Measurements from ENCODE around the gene TRIM43.
"Not testable (repeated sequence)": the region's sequence is repeated elsewhere in the genome, so short reads cannot be mapped to it uniquely, and the experiment has no call there.

TRIM43 gene

GRCh38 chr2:95608356-95608755 lies 16.6 kb downstream of the TRIM43 start:
- ATAC-seq (ENCODE audit: low read depth); H3K27ac Mint-ChIP-seq; H3K36me3 Mint-ChIP-seq; H3K9me3 Mint-ChIP-seq; H3K27me3 Mint-ChIP-seq; H3K4me3 Mint-ChIP-seq; H3K4me1 Mint-ChIP-seq; DNase-seq (ENCODE audit: low spot score in 2 of 2): not testable (repeated sequence)

- H3K4me1 Mint-ChIP-seq; H3K9me3 Mint-ChIP-seq; ATAC-seq (ENCODE audit: low read depth); DNase-seq (ENCODE audit: low spot score in 2 of 2); H3K4me3 Mint-ChIP-seq; H3K36me3 Mint-ChIP-seq; H3K27ac Mint-ChIP-seq; H3K27me3 Mint-ChIP-seq: not testable (repeated sequence)
These were observed 18.0 kb downstream of the TRIM43 start for GRCh38 chr2:95609764-95610163.

DNA sequence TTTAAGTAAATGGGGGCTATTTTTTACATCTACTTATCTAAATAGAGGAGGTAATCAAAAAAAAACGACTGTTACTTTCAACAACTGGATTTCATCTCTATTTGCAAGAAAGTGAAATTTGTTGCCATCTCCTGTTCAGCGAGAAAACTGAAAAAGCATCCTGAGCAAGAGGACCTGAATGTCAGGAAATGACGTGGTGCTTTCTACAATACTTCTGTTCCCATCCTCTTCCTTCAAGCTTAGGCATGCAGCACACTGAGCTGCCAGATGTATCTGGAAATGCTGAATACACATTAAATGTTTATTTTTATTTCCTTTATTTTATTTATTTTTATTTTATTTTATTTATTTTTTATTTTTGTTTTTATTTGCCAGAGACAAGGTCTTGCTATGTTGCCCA lies 21.2 kb downstream of the TRIM43 start:
- not testable (repeated sequence) for H3K4me3 Mint-ChIP-seq; H3K36me3 Mint-ChIP-seq; H3K27ac Mint-ChIP-seq; ATAC-seq (ENCODE audit: low read depth); H3K4me1 Mint-ChIP-seq; H3K9me3 Mint-ChIP-seq; H3K27me3 Mint-ChIP-seq; DNase-seq (ENCODE audit: low spot score in 2 of 2)

GRCh38 chr2:95622728-95623127 lies 30.9 kb downstream of the TRIM43 start:
- DNase-seq (ENCODE audit: low spot score in 2 of 2); H3K27me3 Mint-ChIP-seq; H3K4me1 Mint-ChIP-seq; H3K27ac Mint-ChIP-seq; H3K9me3 Mint-ChIP-seq; H3K4me3 Mint-ChIP-seq; ATAC-seq (ENCODE audit: low read depth); H3K36me3 Mint-ChIP-seq: not testable (repeated sequence)

DNA sequence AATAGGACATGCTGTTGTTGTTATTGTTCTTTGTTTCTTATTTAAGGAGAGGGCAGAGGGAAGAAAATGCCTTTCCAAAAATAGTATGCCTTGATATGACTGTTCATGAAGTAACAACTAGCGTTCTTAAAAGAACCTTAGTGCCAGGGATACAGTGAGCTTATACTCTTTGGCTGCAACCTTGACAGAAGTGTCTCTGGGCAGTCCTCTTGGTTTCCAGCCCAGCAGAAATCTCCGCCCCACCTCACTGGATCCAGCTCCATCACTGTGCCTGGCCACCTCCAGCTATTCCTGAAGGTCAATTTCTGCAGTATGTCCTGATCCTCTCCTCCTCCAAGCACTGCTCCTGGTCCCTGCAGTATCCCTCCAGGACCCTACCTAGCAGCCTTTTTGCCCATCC lies 39.2 kb downstream of the TRIM43 start:
- H3K9me3 Mint-ChIP-seq, result not testable (repeated sequence)

GRCh38 chr2:95633626-95634259 lies 41.9 kb downstream of the TRIM43 start:
- not testable (repeated sequence) for ATAC-seq (ENCODE audit: low read depth); DNase-seq (ENCODE audit: low spot score in 2 of 2); H3K4me1 Mint-ChIP-seq; H3K27ac Mint-ChIP-seq; H3K36me3 Mint-ChIP-seq; H3K27me3 Mint-ChIP-seq; H3K4me3 Mint-ChIP-seq; H3K9me3 Mint-ChIP-seq

More for the DNA sequence above, 39.2 kb downstream of the TRIM43 start:
- not testable (repeated sequence) for H3K4me1 Mint-ChIP-seq; ATAC-seq (ENCODE audit: low read depth); H3K36me3 Mint-ChIP-seq; H3K4me3 Mint-ChIP-seq; H3K27me3 Mint-ChIP-seq; H3K27ac Mint-ChIP-seq; DNase-seq (ENCODE audit: low spot score in 2 of 2)

- not testable (repeated sequence) for H3K27me3 Mint-ChIP-seq; DNase-seq (ENCODE audit: low spot score in 2 of 2); ATAC-seq (ENCODE audit: low read depth); H3K36me3 Mint-ChIP-seq; H3K4me1 Mint-ChIP-seq; H3K4me3 Mint-ChIP-seq; H3K9me3 Mint-ChIP-seq; H3K27ac Mint-ChIP-seq
These were observed 48.9 kb downstream of the TRIM43 start for GRCh38 chr2:95640515-95641288.

DNA sequence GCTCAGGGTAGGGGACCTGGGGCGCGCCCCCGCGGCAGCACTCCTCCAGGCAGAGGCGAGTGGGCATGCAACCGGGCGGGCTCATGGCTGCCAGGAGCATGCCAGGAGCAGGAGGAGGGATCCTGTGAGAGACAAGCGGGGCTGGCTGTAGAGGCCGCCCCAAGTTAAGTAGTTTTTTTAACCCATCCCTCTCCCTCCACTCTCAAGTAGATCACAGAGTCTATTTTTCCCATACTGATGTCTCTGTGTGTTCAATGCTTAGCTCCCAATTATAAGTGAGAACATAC lies 49.4 kb downstream of the TRIM43 start:
- DNase-seq (ENCODE audit: low spot score in 2 of 2); H3K4me3 Mint-ChIP-seq; ATAC-seq (ENCODE audit: low read depth); H3K27me3 Mint-ChIP-seq; H3K9me3 Mint-ChIP-seq; H3K27ac Mint-ChIP-seq; H3K36me3 Mint-ChIP-seq; H3K4me1 Mint-ChIP-seq: not testable (repeated sequence)

- not testable (repeated sequence) for H3K9me3 Mint-ChIP-seq; DNase-seq (ENCODE audit: low spot score in 2 of 2); H3K4me1 Mint-ChIP-seq; H3K27ac Mint-ChIP-seq; H3K4me3 Mint-ChIP-seq; H3K36me3 Mint-ChIP-seq; H3K27me3 Mint-ChIP-seq; ATAC-seq (ENCODE audit: low read depth)
These were observed 50.0 kb downstream of the TRIM43 start for GRCh38 chr2:95641787-95642186.

DNA sequence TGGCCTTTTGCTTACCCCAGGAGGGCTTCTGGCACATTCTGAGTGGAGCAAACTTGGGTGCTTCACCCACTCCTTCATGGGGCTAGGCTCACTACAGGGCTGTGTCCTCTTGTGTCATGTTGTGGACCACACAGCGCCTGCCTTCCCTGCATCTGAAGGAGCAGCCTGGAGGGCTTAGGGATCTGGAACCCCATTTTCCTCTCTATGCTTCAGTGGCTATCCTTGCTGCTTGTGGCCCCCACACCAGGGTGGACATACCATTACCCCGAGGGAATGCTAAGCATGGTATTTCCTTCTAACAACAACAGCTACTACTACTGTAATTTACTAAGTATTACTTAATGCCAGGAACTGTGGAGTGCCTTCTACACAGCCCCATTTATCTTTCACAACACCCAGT lies 50.6 kb downstream of the TRIM43 start:
- ATAC-seq (ENCODE audit: low read depth); H3K4me1 Mint-ChIP-seq; H3K27ac Mint-ChIP-seq; H3K36me3 Mint-ChIP-seq; H3K9me3 Mint-ChIP-seq; DNase-seq (ENCODE audit: low spot score in 2 of 2); H3K4me3 Mint-ChIP-seq; H3K27me3 Mint-ChIP-seq: not testable (repeated sequence)

DNA sequence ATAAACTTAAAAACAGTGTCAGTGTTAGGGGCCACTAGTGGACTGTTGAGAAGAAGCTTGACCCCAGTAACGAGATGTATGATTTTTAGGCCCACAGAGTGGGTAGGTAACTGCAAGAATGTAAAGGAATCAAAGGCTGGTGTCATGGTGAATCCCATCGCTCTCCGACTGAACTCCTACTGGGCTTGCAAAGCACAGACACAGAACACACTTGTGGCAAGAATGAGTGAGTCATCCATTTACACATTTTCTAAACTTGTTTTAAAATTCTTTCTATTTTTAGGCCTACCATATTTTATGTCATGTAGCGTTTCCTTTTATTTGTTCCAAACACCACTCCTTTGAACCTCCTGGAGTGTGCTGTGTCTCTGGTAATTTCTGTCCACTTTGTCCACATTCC lies 51.1 kb downstream of the TRIM43 start:
- not testable (repeated sequence) for H3K9me3 Mint-ChIP-seq; H3K4me3 Mint-ChIP-seq; H3K4me1 Mint-ChIP-seq; DNase-seq (ENCODE audit: low spot score in 2 of 2); ATAC-seq (ENCODE audit: low read depth); H3K27ac Mint-ChIP-seq; H3K36me3 Mint-ChIP-seq; H3K27me3 Mint-ChIP-seq

- not testable (repeated sequence) for H3K4me1 Mint-ChIP-seq; H3K27ac Mint-ChIP-seq; ATAC-seq (ENCODE audit: low read depth); DNase-seq (ENCODE audit: low spot score in 2 of 2); H3K27me3 Mint-ChIP-seq; H3K9me3 Mint-ChIP-seq; H3K36me3 Mint-ChIP-seq; H3K4me3 Mint-ChIP-seq
These were observed 53.5 kb downstream of the TRIM43 start for GRCh38 chr2:95645312-95645711.

GRCh38 chr2:95646274-95646994 lies 54.6 kb downstream of the TRIM43 start:
- not testable (repeated sequence) for H3K27ac Mint-ChIP-seq; ATAC-seq (ENCODE audit: low read depth); H3K4me1 Mint-ChIP-seq; DNase-seq (ENCODE audit: low spot score in 2 of 2); H3K27me3 Mint-ChIP-seq; H3K9me3 Mint-ChIP-seq; H3K4me3 Mint-ChIP-seq; H3K36me3 Mint-ChIP-seq

DNA sequence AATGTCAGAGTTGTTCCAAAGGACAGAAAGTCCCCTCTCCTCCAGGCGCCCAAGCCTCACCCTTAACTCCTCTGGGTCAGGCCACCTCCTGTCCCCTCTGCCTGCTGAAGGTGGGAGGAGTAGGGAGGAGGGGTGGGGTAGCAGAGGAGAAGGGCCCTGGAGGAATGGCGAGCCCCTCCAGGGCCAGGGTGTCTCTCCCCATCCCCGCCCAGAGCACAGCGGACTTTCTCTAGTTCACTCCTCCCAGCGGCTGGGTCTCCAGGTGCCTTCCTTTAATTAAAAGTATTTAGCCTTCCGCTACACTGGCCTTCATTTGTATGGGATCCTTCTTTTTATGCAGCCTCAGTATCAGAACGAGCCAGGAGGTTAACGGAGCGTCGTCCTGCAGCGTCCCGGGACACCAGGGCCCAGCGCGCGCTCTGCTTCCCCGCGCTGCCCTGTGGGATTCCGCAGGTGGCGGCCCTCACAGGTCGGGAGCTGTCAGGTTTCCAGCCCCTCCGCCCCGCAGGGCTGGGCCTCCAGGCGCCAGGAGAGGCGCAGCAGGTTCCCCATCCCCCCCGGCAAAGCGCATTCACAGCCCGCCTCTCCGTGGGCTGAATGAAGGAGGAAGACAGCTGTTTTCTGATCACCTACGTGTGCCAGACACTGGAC lies 57.2 kb downstream of the TRIM43 start:
- not testable (repeated sequence) for H3K4me3 Mint-ChIP-seq; H3K4me1 Mint-ChIP-seq; H3K27me3 Mint-ChIP-seq; H3K36me3 Mint-ChIP-seq; DNase-seq (ENCODE audit: low spot score in 2 of 2); H3K9me3 Mint-ChIP-seq; ATAC-seq (ENCODE audit: low read depth); H3K27ac Mint-ChIP-seq

Measured in memory B cell (primary cell).